GM23338 (cell line): ENCODE results near the gene DMGDH. TPM values are rescaled to one million over a fixed set of nuclear protein-coding genes. Genes with fewer than 3 reads are reported as not detected.

Experiments
- ATAC-seq: fragments of 200-7000 bp; cut with Tn5 transposase; 3 replicates; pipeline ENCODE4 v1.9.1; 2020
- DNase-seq: peaks from one replicate; pipeline ENCODE4 v3.0.0-alpha.2; 2015; ENCODE audit warnings: low spot score
- H2AFZ ChIP-seq: fragments of 200-600 bp; sonication (generic); 2 replicates; pipeline ENCODE4 v1.8.0; 2016; ENCODE audit warnings: antibody characterized with exemption, mild to moderate bottlenecking, moderate library complexity
- H3F3A ChIP-seq: fragments of 200-600 bp; sonication (generic); replicated peaks from 2 replicates; pipeline ENCODE4 v1.8.0; 2017; ENCODE audit warnings: antibody characterized with exemption, mixed run types, low read depth
- H3K27ac ChIP-seq: fragments of 200-600 bp; sonication (generic); 2 replicates; pipeline ENCODE4 v1.6.1; 2016; ENCODE audit warnings: low read depth
- H3K27me3 ChIP-seq: fragments of 200-600 bp; sonication (generic); 2 replicates; pipeline ENCODE4 v1.8.0; 2016; ENCODE audit warnings: mild to moderate bottlenecking, mixed run types, moderate library complexity; ENCODE audit not compliant: insufficient read depth
- H3K36me3 ChIP-seq: fragments of 200-600 bp; sonication (generic); 2 replicates; pipeline ENCODE4 v1.8.0; 2016; ENCODE audit warnings: mild to moderate bottlenecking; ENCODE audit not compliant: insufficient read depth
- H3K4me1 ChIP-seq: fragments of 200-600 bp; sonication (generic); 2 replicates; pipeline ENCODE4 v1.8.0; 2016; ENCODE audit warnings: mild to moderate bottlenecking, moderate library complexity; ENCODE audit not compliant: insufficient read depth
- H3K4me2 ChIP-seq: fragments of 200-600 bp; sonication (generic); 2 replicates; pipeline ENCODE4 v1.7.1; 2017; ENCODE audit warnings: mixed run types
- H3K4me3 ChIP-seq: fragments of 200-600 bp; sonication (generic); 2 replicates; pipeline ENCODE4 v1.6.1; 2016; ENCODE audit warnings: mixed run types
- H3K79me2 ChIP-seq: fragments of 200-600 bp; sonication (generic); replicated peaks from 2 replicates; pipeline ENCODE4 v1.8.0; 2017; ENCODE audit warnings: mild to moderate bottlenecking; ENCODE audit not compliant: insufficient read depth
- H3K9me2 ChIP-seq: fragments of 200-600 bp; sonication (generic); 2 replicates; pipeline ENCODE4 v1.8.0; 2017; ENCODE audit not compliant: insufficient read depth
- H4K20me1 ChIP-seq: fragments of 200-600 bp; sonication (generic); replicated peaks from 2 replicates; pipeline ENCODE4 v1.8.0; 2017; ENCODE audit warnings: mild to moderate bottlenecking; ENCODE audit not compliant: insufficient read depth
- H3K27ac Mint-ChIP-seq: 2 replicates; pipeline ENCODE4 v1.8.0; 2020; ENCODE audit warnings: inconsistent platforms, mild to moderate bottlenecking, moderate library complexity, mixed read lengths
- H3K27me3 Mint-ChIP-seq: 3 replicates; pipeline ENCODE4 v1.8.0; 2022; ENCODE audit warnings: low read depth, mild to moderate bottlenecking, moderate library complexity, mixed read lengths, inconsistent platforms; ENCODE audit not compliant: insufficient read depth, poor library complexity
- H3K36me3 Mint-ChIP-seq: 3 replicates; pipeline ENCODE4 v1.8.0; 2021; ENCODE audit warnings: low read depth, mild to moderate bottlenecking, inconsistent platforms, moderate library complexity, mixed read lengths
- H3K4me1 Mint-ChIP-seq: 3 replicates; pipeline ENCODE4 v1.8.0; 2020; ENCODE audit warnings: mild to moderate bottlenecking, inconsistent platforms, mixed read lengths
- H3K4me3 Mint-ChIP-seq: 3 replicates; pipeline ENCODE4 v1.8.0; 2021; ENCODE audit warnings: moderate library complexity, mild to moderate bottlenecking, inconsistent platforms, mixed read lengths
- H3K9me3 Mint-ChIP-seq: 3 replicates; pipeline ENCODE4 v1.8.0; 2020; ENCODE audit warnings: moderate library complexity, mild to moderate bottlenecking, inconsistent platforms, mixed read lengths
- EZH2phosphoT487 ChIP-seq: fragments of 200-600 bp; sonication (generic); IDR thresholded peaks from one replicate; pipeline ENCODE4 v1.8.1; 2018; ENCODE audit warnings: antibody characterized with exemption; ENCODE audit not compliant: unreplicated experiment
- POLR2AphosphoS5 ChIP-seq: IDR thresholded peaks from 2 replicates; pipeline ENCODE4 v1.6.1; 2016; ENCODE audit warnings: antibody characterized with exemption, low read depth
- polyA plus RNA-seq: library from polyadenylated mRNA; unstranded; fragments of >200 nt; fragmentation: Nextera tagmentation; extraction: Ambion mirVana; gene quantifications from 2 replicates; pipeline ENCODE4 v1.2.1, GENCODE V29; 2016
- total RNA-seq: library from RNA; depleted of rRNA; stranded (reverse); fragments of >200 nt; shearing (Covaris generic); gene quantifications from 2 replicates; pipeline ENCODE4 v1.2.3, GENCODE V29; 2014
- TF ChIP-seq, protein P1 (sequence below): IDR thresholded peaks from 2 replicates; pipeline ENCODE4 v1.6.1; 2016; ENCODE audit warnings: antibody characterized with exemption
- TF ChIP-seq, protein P2 (sequence below), 2 experiments: fragments of 200-600 bp in 1 of 2; sonication (generic) in 1 of 2; conservative IDR thresholded peaks; 2 replicates each; pipeline versions ENCODE4 v1.5.1 to v1.6.1; 2016 to 2017; ENCODE audit warnings: antibody characterized with exemption in 2 of 2, low read depth in 2 of 2, mild to moderate bottlenecking in 2 of 2, moderate library complexity in 1 of 2
- TF ChIP-seq, protein P3 (sequence below): fragments of 250-450 bp; sonication (Bioruptor Pico); IDR thresholded peaks from 2 replicates; pipeline ENCODE4 v1.5.0; 2020; ENCODE audit warnings: mild to moderate bottlenecking, moderate library complexity
- TF ChIP-seq, protein P4 (sequence below): IDR thresholded peaks from one replicate; pipeline ENCODE4 v1.6.1; 2018; ENCODE audit warnings: antibody characterized with exemption; ENCODE audit not compliant: unreplicated experiment

The DMGDH gene
- total and polyA plus RNA-seq, 2 experiments from 2014 or later = 0.52 to 0.63 TPM

DNA sequence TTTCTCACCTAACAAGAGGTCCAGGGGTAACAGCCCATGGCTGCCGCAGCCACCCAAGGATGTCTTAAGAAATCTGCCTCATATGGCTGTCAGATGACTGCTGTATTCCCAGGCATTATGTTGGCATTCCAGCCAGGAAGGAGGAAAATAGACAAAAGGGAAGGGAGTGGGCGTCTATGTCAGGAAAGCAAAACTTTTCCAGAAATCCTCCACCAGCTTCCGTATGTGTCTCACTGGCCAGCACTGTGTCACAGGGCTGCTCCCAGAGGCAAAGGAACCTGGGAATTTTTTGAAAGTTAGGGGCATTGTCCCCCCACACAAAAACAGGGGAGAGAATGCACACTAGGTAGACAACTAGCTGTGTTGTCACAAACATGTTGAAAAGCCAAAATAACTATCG is 7.3 kb upstream of the DMGDH start:
- H3F3A ChIP-seq = no peaks in the 10 kb centered on the region
- H3K36me3 ChIP-seq = no peaks in the 10 kb centered on the region
- no peaks in the 10 kb centered on the region for H3K27me3 ChIP-seq
- no peak overlapping the region for H2AFZ ChIP-seq
- Mint-ChIP-seq H3K27ac (no peak overlapping the region), H3K36me3 (no peaks in the 10 kb centered on the region), H3K4me3 (no peak overlapping the region), H3K27me3 (peaks cover under 1% of the 10 kb centered on the region), H3K4me1 (peaks cover 7% of the 10 kb centered on the region; the same call in 2 of the 3 replicates), H3K9me3 (peaks cover 5% of the 10 kb centered on the region; the same call in 1 of the 3 replicates)
- H3K4me2 ChIP-seq = no peak overlapping the region
- H4K20me1 ChIP-seq = no peaks in the 10 kb centered on the region
- H3K4me1 ChIP-seq = no peaks in the 10 kb centered on the region
- H3K4me3 ChIP-seq = no peak overlapping the region
- ATAC-seq = no peak
- no peak overlapping the region for H3K27ac ChIP-seq
- H3K9me2 ChIP-seq = no peaks in the 10 kb centered on the region
- H3K79me2 ChIP-seq = no peaks in the 10 kb centered on the region
- no peak for DNase-seq
- TF ChIP-seq, protein P1, sequence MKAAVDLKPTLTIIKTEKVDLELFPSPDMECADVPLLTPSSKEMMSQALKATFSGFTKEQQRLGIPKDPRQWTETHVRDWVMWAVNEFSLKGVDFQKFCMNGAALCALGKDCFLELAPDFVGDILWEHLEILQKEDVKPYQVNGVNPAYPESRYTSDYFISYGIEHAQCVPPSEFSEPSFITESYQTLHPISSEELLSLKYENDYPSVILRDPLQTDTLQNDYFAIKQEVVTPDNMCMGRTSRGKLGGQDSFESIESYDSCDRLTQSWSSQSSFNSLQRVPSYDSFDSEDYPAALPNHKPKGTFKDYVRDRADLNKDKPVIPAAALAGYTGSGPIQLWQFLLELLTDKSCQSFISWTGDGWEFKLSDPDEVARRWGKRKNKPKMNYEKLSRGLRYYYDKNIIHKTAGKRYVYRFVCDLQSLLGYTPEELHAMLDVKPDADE = no peak
- TF ChIP-seq, protein P2, sequence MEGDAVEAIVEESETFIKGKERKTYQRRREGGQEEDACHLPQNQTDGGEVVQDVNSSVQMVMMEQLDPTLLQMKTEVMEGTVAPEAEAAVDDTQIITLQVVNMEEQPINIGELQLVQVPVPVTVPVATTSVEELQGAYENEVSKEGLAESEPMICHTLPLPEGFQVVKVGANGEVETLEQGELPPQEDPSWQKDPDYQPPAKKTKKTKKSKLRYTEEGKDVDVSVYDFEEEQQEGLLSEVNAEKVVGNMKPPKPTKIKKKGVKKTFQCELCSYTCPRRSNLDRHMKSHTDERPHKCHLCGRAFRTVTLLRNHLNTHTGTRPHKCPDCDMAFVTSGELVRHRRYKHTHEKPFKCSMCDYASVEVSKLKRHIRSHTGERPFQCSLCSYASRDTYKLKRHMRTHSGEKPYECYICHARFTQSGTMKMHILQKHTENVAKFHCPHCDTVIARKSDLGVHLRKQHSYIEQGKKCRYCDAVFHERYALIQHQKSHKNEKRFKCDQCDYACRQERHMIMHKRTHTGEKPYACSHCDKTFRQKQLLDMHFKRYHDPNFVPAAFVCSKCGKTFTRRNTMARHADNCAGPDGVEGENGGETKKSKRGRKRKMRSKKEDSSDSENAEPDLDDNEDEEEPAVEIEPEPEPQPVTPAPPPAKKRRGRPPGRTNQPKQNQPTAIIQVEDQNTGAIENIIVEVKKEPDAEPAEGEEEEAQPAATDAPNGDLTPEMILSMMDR (conservative IDR thresholded peaks at IDR 0.05; ENCODE audit: low read depth in 2 of 2) = no peak
- TF ChIP-seq POLR2AphosphoS5 = no peak
- no peak for TF ChIP-seq EZH2phosphoT487
- TF ChIP-seq, protein P3, sequence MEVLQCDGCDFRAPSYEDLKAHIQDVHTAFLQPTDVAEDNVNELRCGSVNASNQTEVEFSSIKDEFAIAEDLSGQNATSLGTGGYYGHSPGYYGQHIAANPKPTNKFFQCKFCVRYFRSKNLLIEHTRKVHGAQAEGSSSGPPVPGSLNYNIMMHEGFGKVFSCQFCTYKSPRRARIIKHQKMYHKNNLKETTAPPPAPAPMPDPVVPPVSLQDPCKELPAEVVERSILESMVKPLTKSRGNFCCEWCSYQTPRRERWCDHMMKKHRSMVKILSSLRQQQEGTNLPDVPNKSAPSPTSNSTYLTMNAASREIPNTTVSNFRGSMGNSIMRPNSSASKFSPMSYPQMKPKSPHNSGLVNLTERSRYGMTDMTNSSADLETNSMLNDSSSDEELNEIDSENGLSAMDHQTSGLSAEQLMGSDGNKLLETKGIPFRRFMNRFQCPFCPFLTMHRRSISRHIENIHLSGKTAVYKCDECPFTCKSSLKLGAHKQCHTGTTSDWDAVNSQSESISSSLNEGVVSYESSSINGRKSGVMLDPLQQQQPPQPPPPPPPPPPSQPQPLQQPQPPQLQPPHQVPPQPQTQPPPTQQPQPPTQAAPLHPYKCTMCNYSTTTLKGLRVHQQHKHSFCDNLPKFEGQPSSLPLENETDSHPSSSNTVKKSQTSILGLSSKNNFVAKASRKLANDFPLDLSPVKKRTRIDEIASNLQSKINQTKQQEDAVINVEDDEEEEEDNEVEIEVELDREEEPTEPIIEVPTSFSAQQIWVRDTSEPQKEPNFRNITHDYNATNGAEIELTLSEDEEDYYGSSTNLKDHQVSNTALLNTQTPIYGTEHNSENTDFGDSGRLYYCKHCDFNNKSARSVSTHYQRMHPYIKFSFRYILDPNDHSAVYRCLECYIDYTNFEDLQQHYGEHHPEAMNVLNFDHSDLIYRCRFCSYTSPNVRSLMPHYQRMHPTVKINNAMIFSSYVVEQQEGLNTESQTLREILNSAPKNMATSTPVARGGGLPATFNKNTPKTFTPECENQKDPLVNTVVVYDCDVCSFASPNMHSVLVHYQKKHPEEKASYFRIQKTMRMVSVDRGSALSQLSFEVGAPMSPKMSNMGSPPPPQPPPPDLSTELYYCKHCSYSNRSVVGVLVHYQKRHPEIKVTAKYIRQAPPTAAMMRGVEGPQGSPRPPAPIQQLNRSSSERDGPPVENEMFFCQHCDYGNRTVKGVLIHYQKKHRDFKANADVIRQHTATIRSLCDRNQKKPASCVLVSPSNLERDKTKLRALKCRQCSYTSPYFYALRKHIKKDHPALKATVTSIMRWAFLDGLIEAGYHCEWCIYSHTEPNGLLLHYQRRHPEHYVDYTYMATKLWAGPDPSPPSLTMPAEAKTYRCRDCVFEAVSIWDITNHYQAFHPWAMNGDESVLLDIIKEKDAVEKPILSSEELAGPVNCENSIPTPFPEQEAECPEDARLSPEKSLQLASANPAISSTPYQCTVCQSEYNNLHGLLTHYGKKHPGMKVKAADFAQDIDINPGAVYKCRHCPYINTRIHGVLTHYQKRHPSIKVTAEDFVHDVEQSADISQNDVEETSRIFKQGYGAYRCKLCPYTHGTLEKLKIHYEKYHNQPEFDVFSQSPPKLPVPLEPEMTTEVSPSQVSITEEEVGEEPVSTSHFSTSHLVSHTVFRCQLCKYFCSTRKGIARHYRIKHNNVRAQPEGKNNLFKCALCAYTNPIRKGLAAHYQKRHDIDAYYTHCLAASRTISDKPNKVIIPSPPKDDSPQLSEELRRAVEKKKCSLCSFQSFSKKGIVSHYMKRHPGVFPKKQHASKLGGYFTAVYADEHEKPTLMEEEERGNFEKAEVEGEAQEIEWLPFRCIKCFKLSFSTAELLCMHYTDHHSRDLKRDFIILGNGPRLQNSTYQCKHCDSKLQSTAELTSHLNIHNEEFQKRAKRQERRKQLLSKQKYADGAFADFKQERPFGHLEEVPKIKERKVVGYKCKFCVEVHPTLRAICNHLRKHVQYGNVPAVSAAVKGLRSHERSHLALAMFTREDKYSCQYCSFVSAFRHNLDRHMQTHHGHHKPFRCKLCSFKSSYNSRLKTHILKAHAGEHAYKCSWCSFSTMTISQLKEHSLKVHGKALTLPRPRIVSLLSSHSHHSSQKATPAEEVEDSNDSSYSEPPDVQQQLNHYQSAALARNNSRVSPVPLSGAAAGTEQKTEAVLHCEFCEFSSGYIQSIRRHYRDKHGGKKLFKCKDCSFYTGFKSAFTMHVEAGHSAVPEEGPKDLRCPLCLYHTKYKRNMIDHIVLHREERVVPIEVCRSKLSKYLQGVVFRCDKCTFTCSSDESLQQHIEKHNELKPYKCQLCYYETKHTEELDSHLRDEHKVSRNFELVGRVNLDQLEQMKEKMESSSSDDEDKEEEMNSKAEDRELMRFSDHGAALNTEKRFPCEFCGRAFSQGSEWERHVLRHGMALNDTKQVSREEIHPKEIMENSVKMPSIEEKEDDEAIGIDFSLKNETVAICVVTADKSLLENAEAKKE (CRISPR knock-in tag) = no peak
- TF ChIP-seq, protein P4, sequence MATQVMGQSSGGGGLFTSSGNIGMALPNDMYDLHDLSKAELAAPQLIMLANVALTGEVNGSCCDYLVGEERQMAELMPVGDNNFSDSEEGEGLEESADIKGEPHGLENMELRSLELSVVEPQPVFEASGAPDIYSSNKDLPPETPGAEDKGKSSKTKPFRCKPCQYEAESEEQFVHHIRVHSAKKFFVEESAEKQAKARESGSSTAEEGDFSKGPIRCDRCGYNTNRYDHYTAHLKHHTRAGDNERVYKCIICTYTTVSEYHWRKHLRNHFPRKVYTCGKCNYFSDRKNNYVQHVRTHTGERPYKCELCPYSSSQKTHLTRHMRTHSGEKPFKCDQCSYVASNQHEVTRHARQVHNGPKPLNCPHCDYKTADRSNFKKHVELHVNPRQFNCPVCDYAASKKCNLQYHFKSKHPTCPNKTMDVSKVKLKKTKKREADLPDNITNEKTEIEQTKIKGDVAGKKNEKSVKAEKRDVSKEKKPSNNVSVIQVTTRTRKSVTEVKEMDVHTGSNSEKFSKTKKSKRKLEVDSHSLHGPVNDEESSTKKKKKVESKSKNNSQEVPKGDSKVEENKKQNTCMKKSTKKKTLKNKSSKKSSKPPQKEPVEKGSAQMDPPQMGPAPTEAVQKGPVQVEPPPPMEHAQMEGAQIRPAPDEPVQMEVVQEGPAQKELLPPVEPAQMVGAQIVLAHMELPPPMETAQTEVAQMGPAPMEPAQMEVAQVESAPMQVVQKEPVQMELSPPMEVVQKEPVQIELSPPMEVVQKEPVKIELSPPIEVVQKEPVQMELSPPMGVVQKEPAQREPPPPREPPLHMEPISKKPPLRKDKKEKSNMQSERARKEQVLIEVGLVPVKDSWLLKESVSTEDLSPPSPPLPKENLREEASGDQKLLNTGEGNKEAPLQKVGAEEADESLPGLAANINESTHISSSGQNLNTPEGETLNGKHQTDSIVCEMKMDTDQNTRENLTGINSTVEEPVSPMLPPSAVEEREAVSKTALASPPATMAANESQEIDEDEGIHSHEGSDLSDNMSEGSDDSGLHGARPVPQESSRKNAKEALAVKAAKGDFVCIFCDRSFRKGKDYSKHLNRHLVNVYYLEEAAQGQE = no peak
